H1 (cell line): Measurements from ENCODE around the gene ASXL1. TPM values are rescaled to one million over a fixed set of nuclear protein-coding genes. Genes with fewer than 3 reads are reported as not detected.

Experiments used
- CTCF ChIA-PET: fragments of 300-600 bp; sonication (Branson Sonifier 250); formaldehyde crosslinking; loops from one replicate; lab custom pipeline; 2021; ENCODE audit not compliant: partially characterized antibody; lab: Charles Lee
- POLR2A ChIA-PET: fragments of 300-600 bp; sonication (Branson Sonifier 250); formaldehyde crosslinking; loops from one replicate; lab custom pipeline; 2021; ENCODE audit warnings: inconsistent platforms; ENCODE audit not compliant: partially characterized antibody; lab: Charles Lee
- DNase-seq, 2 experiments: peaks; one replicate each; pipeline versions ENCODE4 v3.0.0 to v3.0.0-alpha.2; 2010 to 2022; ENCODE audit warnings: low spot score in 2 of 2, low read depth in 1 of 2, mixed read lengths in 1 of 2
- FAIRE-seq: peaks from 2 replicates; lab custom pipeline; 2011; peaks lifted over from hg19 to GRCh38; lab: Jason Lieb, UNC
- H2AFZ ChIP-seq: 2 replicates; pipeline ENCODE4 v1.8.1; 2012; ENCODE audit warnings: low read length, inconsistent platforms
- H2AK5ac ChIP-seq: 2 replicates; pipeline ENCODE4 v1.6.1; 2013; ENCODE audit warnings: low read depth, low read length
- H2BK120ac ChIP-seq: replicated peaks from 2 replicates; pipeline ENCODE3; 2013; ENCODE audit warnings: low read depth, low read length, inconsistent platforms
- H2BK12ac ChIP-seq: 2 replicates; pipeline ENCODE4 v1.6.1; 2013; ENCODE audit warnings: low read depth, low read length
- H2BK15ac ChIP-seq: 2 replicates; pipeline ENCODE4 v1.6.1; 2013; ENCODE audit warnings: low read length
- H2BK20ac ChIP-seq: 2 replicates; pipeline ENCODE4 v1.6.1; 2013; ENCODE audit warnings: low read length
- H2BK5ac ChIP-seq: 2 replicates; pipeline ENCODE4 v1.6.1; 2013; ENCODE audit warnings: low read depth, low read length
- H3K14ac ChIP-seq: 2 replicates; pipeline ENCODE4 v1.6.1; 2013; ENCODE audit warnings: inconsistent platforms; ENCODE audit not compliant: insufficient read length
- H3K18ac ChIP-seq: 2 replicates; pipeline ENCODE4 v1.6.1; 2013; ENCODE audit warnings: low read length; ENCODE audit errors: extremely low read depth
- H3K23ac ChIP-seq: 2 replicates; pipeline ENCODE4 v1.6.1; 2013; ENCODE audit warnings: inconsistent platforms; ENCODE audit not compliant: insufficient read length
- H3K23me2 ChIP-seq: 2 replicates; pipeline ENCODE4 v1.6.1; 2013; ENCODE audit warnings: low read depth, low read length
- H3K27ac ChIP-seq: 2 replicates; pipeline ENCODE4 v1.6.1; 2011; ENCODE audit warnings: low read depth, low read length, inconsistent platforms
- H3K27me3 ChIP-seq, 4 experiments: replicated peaks in 1 of 4; 1 replicate in 1 of 4; 2 replicates in 3 of 4; pipeline versions ENCODE4 v1.6.1 to v1.8.1; 2011 to 2013; ENCODE audit warnings: low read length in 3 of 4, mild to moderate bottlenecking in 3 of 4, inconsistent platforms in 2 of 4, mixed read lengths in 2 of 4, moderate library complexity in 1 of 4; ENCODE audit not compliant: control insufficient read depth in 3 of 4, insufficient read depth in 3 of 4; ENCODE audit errors: extremely low read depth in 1 of 4
- H3K36me3 ChIP-seq, 4 experiments: 2 replicates each; pipeline versions ENCODE4 v1.6.1 to v1.8.1; 2011 to 2013; ENCODE audit warnings: mild to moderate bottlenecking in 4 of 4, low read length in 3 of 4, moderate library complexity in 2 of 4, control low read depth in 1 of 4, inconsistent platforms in 1 of 4; ENCODE audit not compliant: insufficient read depth in 4 of 4, control insufficient read depth in 2 of 4
- H3K4ac ChIP-seq: replicated peaks from 2 replicates; pipeline ENCODE3; 2013; ENCODE audit warnings: low read length, low read depth, mixed read lengths, inconsistent platforms; ENCODE audit not compliant: insufficient read length
- H3K4me1 ChIP-seq, 4 experiments: replicated peaks in 1 of 4; 1 replicate in 1 of 4; 2 replicates in 3 of 4; pipeline versions ENCODE4 v1.6.1 to v1.8.1; 2011 to 2013; ENCODE audit warnings: low read length in 3 of 4, inconsistent platforms in 2 of 4, mixed read lengths in 1 of 4; ENCODE audit not compliant: insufficient read depth in 4 of 4, control insufficient read depth in 3 of 4
- H3K4me2 ChIP-seq, 2 experiments: 2 replicates each; pipeline versions ENCODE4 v1.6.1 to v1.8.1; 2011 to 2013; ENCODE audit warnings: low read depth in 2 of 2, low read length in 2 of 2, control low read depth in 1 of 2, inconsistent platforms in 1 of 2, mild to moderate bottlenecking in 1 of 2; ENCODE audit not compliant: insufficient read depth in 1 of 2
- H3K4me3 ChIP-seq, 4 experiments: fragments of 200-600, 300-600 bp in 1 of 4; sonication (generic), shearing (Covaris generic), sonication (Bioruptor Twin) in 1 of 4; 2 replicates each; pipeline versions ENCODE4 v1.5.1 to v1.8.1; 2011 to 2016; ENCODE audit warnings: low read length in 4 of 4, low read depth in 3 of 4, control low read depth in 2 of 4, inconsistent platforms in 2 of 4, mild to moderate bottlenecking in 2 of 4, mixed read lengths in 1 of 4, moderate library complexity in 1 of 4; ENCODE audit not compliant: insufficient read depth in 2 of 4; ENCODE audit errors: extremely low read depth in 1 of 4
- H3K56ac ChIP-seq: replicated peaks from 2 replicates; pipeline ENCODE3; 2013; ENCODE audit warnings: low read depth, mild to moderate bottlenecking, mixed read lengths, low read length, inconsistent platforms; ENCODE audit not compliant: insufficient read length
- H3K79me1 ChIP-seq: 2 replicates; pipeline ENCODE4 v1.6.1; 2013; ENCODE audit warnings: low read depth, low read length, control low read depth
- H3K79me2 ChIP-seq, 2 experiments: 2 replicates each; pipeline versions ENCODE4 v1.6.1 to v1.8.1; 2012 to 2013; ENCODE audit warnings: low read length in 2 of 2, mild to moderate bottlenecking in 2 of 2, inconsistent platforms in 1 of 2; ENCODE audit not compliant: insufficient read depth in 2 of 2, control insufficient read depth in 1 of 2
- H3K9ac ChIP-seq, 4 experiments: replicated peaks in 1 of 4; 1 replicate in 1 of 4; 2 replicates in 3 of 4; pipeline versions ENCODE4 v1.6.1 to v1.8.1; 2011 to 2013; ENCODE audit warnings: low read depth in 3 of 4, low read length in 3 of 4, control low read depth in 2 of 4, mild to moderate bottlenecking in 2 of 4, moderate library complexity in 2 of 4, inconsistent platforms in 1 of 4; ENCODE audit errors: extremely low read depth in 1 of 4
- H3K9me3 ChIP-seq, 2 experiments: 2 replicates each; pipeline versions ENCODE4 v1.6.1 to v1.8.1; 2012 to 2013; ENCODE audit warnings: mild to moderate bottlenecking in 2 of 2, moderate library complexity in 2 of 2, control low read depth in 1 of 2, inconsistent platforms in 1 of 2, low read depth in 1 of 2, low read length in 1 of 2, mixed read lengths in 1 of 2; ENCODE audit not compliant: insufficient read depth in 2 of 2
- H4K20me1 ChIP-seq, 2 experiments: replicated peaks in 1 of 2; 2 replicates each; pipeline versions ENCODE3 to v1.8.1; 2011 to 2013; ENCODE audit warnings: inconsistent platforms in 2 of 2, low read length in 2 of 2, mild to moderate bottlenecking in 1 of 2; ENCODE audit not compliant: insufficient read depth in 2 of 2, control insufficient read depth in 1 of 2
- H4K5ac ChIP-seq: 2 replicates; pipeline ENCODE4 v1.6.1; 2013; ENCODE audit warnings: low read length, low read depth, mixed read lengths, inconsistent platforms; ENCODE audit not compliant: insufficient read length
- H4K8ac ChIP-seq: 2 replicates; pipeline ENCODE4 v1.8.0; 2013; ENCODE audit warnings: mild to moderate bottlenecking, moderate library complexity, low read length, inconsistent platforms; ENCODE audit not compliant: insufficient read depth; ENCODE audit errors: extremely low read depth
- H4K91ac ChIP-seq: replicated peaks from 2 replicates; pipeline ENCODE3; 2013; ENCODE audit warnings: low read length, mixed read lengths, inconsistent platforms; ENCODE audit not compliant: insufficient read length
- GABPA ChIP-seq: IDR thresholded peaks from 2 replicates; pipeline ENCODE4 v1.6.1; 2011; ENCODE audit warnings: mild to moderate bottlenecking, low read length, moderate library complexity, borderline replicate concordance; ENCODE audit not compliant: insufficient read depth
- POLR2AphosphoS5 ChIP-seq: IDR thresholded peaks from 2 replicates; pipeline ENCODE4 v1.6.1; 2011; ENCODE audit warnings: low read depth, low read length
- RBBP5 ChIP-seq: IDR thresholded peaks from 2 replicates; pipeline ENCODE4 v1.7.1; 2012; ENCODE audit warnings: low read depth, mild to moderate bottlenecking, inconsistent platforms, low read length, moderate library complexity, borderline replicate concordance
- SUZ12 ChIP-seq: fragments of 200-600 bp; sonication (generic); IDR thresholded peaks from 2 replicates; pipeline ENCODE4 v1.6.1; 2012; ENCODE audit warnings: mild to moderate bottlenecking, inconsistent platforms, low read length, moderate library complexity, mixed read lengths
- WGBS, 2 experiments: shearing (Covaris generic) in 1 of 2; methylation state at CpG; one replicate each; pipeline versions ENCODE4 v1.1.6 to v1.1.7; 2013 to 2015; ENCODE audit warnings: low lambda C conversion rate in 2 of 2, mixed read lengths in 2 of 2, inconsistent platforms in 1 of 2, low coverage in 1 of 2, missing lambda C conversion rate in 1 of 2; ENCODE audit not compliant: insufficient replicate concordance in 2 of 2, insufficient coverage in 1 of 2, insufficient read length in 1 of 2; ENCODE audit errors: extremely low coverage in 1 of 2, missing lambda C conversion rate in 1 of 2; 5-methylcytosine and 5-hydroxymethylcytosine counted together
- polyA plus RNA-seq, 7 experiments: library from polyadenylated mRNA; depleted of rRNA in 3 of 7; stranded (reverse) in 5 of 7; unstranded in 2 of 7; fragments of >200 nt in 5 of 7; fragments of 200-250 nt in 2 of 7; gene quantifications; 1 replicate in 5 of 7; 2 replicates in 1 of 7; 4 replicates in 1 of 7; pipeline versions ENCODE4 v1.2.1 to v1.2.3, GENCODE V29; 2011 to 2013; ENCODE audit warnings: missing spikeins in 2 of 7, mixed read lengths in 2 of 7
- total RNA-seq: library from RNA; stranded (reverse); fragmentation: NEBNext Ultra II Directional; extraction: Animal tissue kit (Norgen Biotek cat#: 25700); gene quantifications from 2 replicates; pipeline ENCODE4 v1.2.1, GENCODE V29; 2021

The ASXL1 gene
- total and polyA plus RNA-seq, 2 of the 8 experiments (the other 6 are each of a cell fraction or from before 2014, with no cell fraction given), result 10.6 to 26.5 TPM

DNA sequence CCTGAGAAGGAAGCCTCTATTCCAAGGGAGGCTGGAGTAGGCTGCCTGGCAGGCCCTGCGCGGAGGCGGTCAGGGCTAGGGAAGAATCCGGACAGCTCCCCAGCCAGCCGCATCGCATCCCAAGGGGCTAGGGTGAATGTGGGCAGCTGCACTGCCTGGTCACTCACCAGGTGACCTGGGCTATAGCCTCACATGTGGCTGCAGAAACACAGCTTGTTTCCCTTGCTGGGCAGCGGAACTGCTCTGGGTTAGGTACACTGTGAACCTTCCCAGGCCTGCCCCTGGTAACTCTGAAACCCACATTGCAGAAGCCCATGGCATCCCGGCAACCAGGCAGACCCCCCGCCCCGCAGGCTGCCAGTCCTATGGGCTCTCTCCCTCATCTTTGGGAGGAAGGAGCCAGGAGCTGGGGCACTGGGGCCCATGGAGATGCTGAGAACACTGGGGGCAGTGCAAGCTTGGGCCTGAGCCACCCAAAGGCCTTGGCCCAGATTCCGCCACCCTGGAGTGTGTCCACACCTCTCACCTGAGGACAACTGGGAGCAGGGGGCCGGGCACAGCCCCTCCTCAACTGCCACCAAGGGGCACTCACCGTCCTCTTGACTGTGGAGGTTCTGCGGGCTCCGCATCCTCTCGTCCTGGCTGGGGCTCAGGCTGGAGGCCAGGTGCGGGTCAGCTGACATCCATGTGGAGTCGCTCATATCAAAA, 116.0 kb downstream of the ASXL1 start:
- Histone ChIP-seq H2AK5ac (no peak overlapping the region; the same call in 1 of the 2 replicates), H3K56ac (no peak overlapping the region), H3K36me3 (peaks cover 0 to 3% (median 1%) of the 10 kb centered on the region in 4 experiments; a peak in 2 of 8 replicates), H2BK12ac (peak overlapping the region; percentile 29; the same call in 1 of the 2 replicates), H3K18ac (peak overlapping the region; percentile 19), H3K4me3 (no peak overlapping the region), H4K8ac (no peak overlapping the region), H3K79me1 (peaks cover 22% of the 10 kb centered on the region), H3K4me2 (no peak overlapping the region), H4K91ac (no peak overlapping the region), H4K5ac (no peak overlapping the region), H3K9me3 (no peaks in the 10 kb centered on the region), H3K23ac (no peak overlapping the region), H4K20me1 (peaks cover 13 to 44% of the 10 kb centered on the region in 2 experiments), H2BK15ac (0 out of 2 replicates have a peak overlapping the region, but pooled peaks have one; percentile 81), H2AFZ (no peak overlapping the region), H3K4ac (no peak overlapping the region)
- POLR2A ChIA-PET, result interaction anchor here (0.6 to 1.7 kb wide), 4 partner anchors 13 to 314 kb away, joined by 3 to 7 read pairs (median 3); no protein-coding TSS in a partner anchor
- CTCF ChIA-PET, result interaction anchor here (0.7 to 1.5 kb wide), 5 partner anchors 12 to 37 kb away, joined by 3 to 5 read pairs (median 4); no protein-coding TSS in a partner anchor
- TF ChIP-seq SUZ12 (no peak), POLR2AphosphoS5 (no peak), RBBP5 (0 out of 2 replicates have a peak, but pooled peaks have one; percentile 2), GABPA (no peak)
- TF ChIP-seq, all 59 proteins: peak for 1
- Histone ChIP-seq H3K9ac (no peak overlapping the region), H3K14ac (no peak overlapping the region), H3K27ac (peak overlapping the region; percentile 25; the same call in 1 of the 2 replicates), H3K4me1 (peaks cover 11 to 45% (median 37%) of the 10 kb centered on the region in 4 experiments), H2BK120ac (no peak overlapping the region), H3K23me2 (no peaks in the 10 kb centered on the region; the same call in 1 of the 2 replicates), H2BK20ac (peak overlapping the region; percentile 72), H2BK5ac (peak overlapping the region; percentile 90; the same call in 1 of the 2 replicates), H3K79me2 (peaks cover 18 to 81% of the 10 kb centered on the region in 2 experiments; a peak in 3 of 4 replicates), H3K27me3 (no peaks in the 10 kb centered on the region)
- DNase-seq, result no peak
- WGBS, 2 experiments, result 91% methylated on average over 17 of the region's 18 CpGs; no CpG with 5 or more reads in 1 of the 2 experiments
- no peak for FAIRE-seq
